Activated CD4-positive, alpha-beta memory T cell treated with anti-CD3 and anti-CD28 coated beads, Interleukin-2, amount 10 ng/mL, durations not matched to agents 7 days and 5 days (primary cell): ENCODE measurements around the gene ACTL10. TPM values are rescaled to one million over a fixed set of nuclear protein-coding genes. Genes with fewer than 3 reads are reported as not detected.

ENCODE experiments used
- CTCF ChIA-PET: fragments of 350-600 bp; sonication (Branson Sonifier 250); formaldehyde crosslinking; loops from one replicate; lab custom pipeline; 2021; ENCODE audit warnings: antibody characterized with exemption, inconsistent platforms; lab: Charles Lee
- POLR2A ChIA-PET: fragments of 350-600 bp; sonication (Branson Sonifier 250); formaldehyde crosslinking; loops from one replicate; lab custom pipeline; 2021; ENCODE audit warnings: antibody characterized with exemption; lab: Charles Lee
- DNase-seq: peaks from one replicate; pipeline ENCODE4 v3.0.0-alpha.2; 2020
- H3K27ac Mint-ChIP-seq: one replicate; pipeline ENCODE4 v1.8.0; 2021; ENCODE audit warnings: mild to moderate bottlenecking, mixed read lengths
- H3K27me3 Mint-ChIP-seq: one replicate; pipeline ENCODE4 v1.8.0; 2021; ENCODE audit warnings: mixed read lengths
- H3K36me3 Mint-ChIP-seq: one replicate; pipeline ENCODE4 v1.8.0; 2021; ENCODE audit warnings: low read depth, mixed read lengths
- H3K4me1 Mint-ChIP-seq: one replicate; pipeline ENCODE4 v1.8.0; 2021; ENCODE audit warnings: mixed read lengths
- H3K4me3 Mint-ChIP-seq: one replicate; pipeline ENCODE4 v1.8.0; 2021; ENCODE audit warnings: mild to moderate bottlenecking, mixed read lengths
- H3K9me3 Mint-ChIP-seq: one replicate; pipeline ENCODE4 v1.8.0; 2021; ENCODE audit warnings: mixed read lengths
- total RNA-seq, 2 experiments: library from RNA; stranded (reverse); gene quantifications; one replicate each; pipeline ENCODE4 v1.2.3, GENCODE V29; 2021

The ACTL10 gene
- total RNA-seq, 2 experiments from 2014 or later = 3.7 to 4.5 TPM

DNA sequence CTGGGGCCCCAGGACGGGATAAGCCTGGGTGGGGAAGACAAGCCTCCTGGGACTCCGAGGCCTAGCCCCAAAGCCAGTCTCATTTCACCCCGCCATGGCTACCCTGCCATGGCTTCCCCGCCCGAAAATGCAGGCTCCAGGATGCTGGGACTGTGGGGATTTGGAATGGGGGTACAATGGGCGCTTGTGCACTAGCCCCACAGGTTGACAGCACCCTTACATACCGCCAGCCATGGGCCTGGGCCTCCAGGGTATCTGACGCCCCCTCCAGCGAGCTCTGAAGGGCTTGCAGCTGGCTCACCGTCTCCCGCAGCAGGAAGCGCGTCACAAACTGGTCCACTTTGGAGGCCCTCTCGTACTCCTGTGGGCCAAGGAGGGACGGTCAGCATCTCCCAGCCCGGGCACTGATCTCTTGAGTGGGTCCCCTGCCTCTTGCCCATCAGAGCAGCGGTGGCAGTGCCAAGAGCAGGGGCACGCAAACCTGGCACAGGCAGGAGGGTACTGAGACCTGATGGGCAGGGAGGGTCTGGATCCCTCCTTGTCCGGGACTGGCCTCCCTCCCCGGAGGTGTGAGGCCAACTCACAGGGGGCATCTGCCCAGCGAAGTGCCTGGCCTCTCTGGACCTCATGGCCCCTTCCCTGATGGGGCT, 6.6 kb upstream of the ACTL10 start:
- H3K4me1 Mint-ChIP-seq = peaks cover 26% of the 10 kb centered on the region

DNA sequence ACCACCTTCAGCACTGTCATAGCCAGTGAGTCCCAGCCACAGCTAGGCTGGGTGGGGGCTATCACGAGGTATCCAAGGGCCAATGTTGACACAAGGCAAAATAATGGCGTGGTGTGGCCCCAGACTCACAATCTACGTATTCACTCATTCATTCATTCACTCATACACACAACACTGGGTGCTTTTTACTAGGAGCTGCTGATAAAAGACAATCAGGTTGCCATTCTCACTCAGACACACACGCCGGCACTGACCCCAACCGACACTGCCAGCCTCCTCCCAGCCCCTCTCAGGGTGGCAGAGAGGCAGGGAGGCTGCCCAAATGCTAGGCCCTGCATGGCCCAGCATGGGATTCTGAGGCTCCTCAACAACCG, 6.1 kb upstream of the ACTL10 start:
- no peak for DNase-seq
- Mint-ChIP-seq H3K4me3 (no peak overlapping the region), H3K27ac (no peak overlapping the region), H3K4me1 (peaks cover 31% of the 10 kb centered on the region), H3K27me3 (no peaks in the 10 kb centered on the region), H3K36me3 (peaks cover 7% of the 10 kb centered on the region), H3K9me3 (no peaks in the 10 kb centered on the region)
- CTCF ChIA-PET = no interaction called here
- POLR2A ChIA-PET = interaction anchor here (0.7 to 16.8 kb wide), 4 partner anchors 9 to 72 kb away, joined by 3 to 312 read pairs (median 6); no protein-coding TSS in a partner anchor

More for the DNA sequence above, 6.6 kb upstream of the ACTL10 start:
- Mint-ChIP-seq H3K9me3 (no peaks in the 10 kb centered on the region), H3K4me3 (no peak overlapping the region), H3K27ac (no peak overlapping the region), H3K27me3 (no peaks in the 10 kb centered on the region), H3K36me3 (peaks cover 7% of the 10 kb centered on the region)
- no peak for DNase-seq
- POLR2A ChIA-PET = interaction anchor here (1.2 to 16.8 kb wide), 3 partner anchors 8 to 73 kb away, joined by 3 to 312 read pairs (median 7); no protein-coding TSS in a partner anchor
- CTCF ChIA-PET = no interaction called here

DNA sequence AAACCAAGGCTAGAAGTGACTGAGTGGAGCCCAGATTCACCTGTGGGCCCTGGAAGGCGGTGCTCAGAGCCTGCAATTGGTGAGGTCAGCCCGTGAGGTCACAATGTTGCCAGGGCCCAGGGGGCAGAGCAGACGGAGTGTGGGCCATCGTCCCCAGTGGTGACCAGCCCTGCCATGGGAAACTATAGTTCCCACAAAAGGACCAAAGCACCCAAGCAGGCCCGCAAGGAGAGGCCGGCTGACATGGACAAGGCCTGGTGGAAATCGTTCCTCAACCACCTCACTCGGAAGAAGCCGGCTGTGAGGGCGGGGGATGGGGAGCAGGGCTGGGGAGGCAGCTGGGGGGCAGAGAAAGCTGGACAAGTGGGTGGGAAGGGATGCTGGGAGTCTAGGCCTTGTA, 4.6 kb upstream of the ACTL10 start, which contains the start of gene C20orf144:
Gene C20orf144, plus strand, starts transcription at position 156 of the 400 bp plus-strand sequence. Its CDS starts 19 bp downstream, at position 175.
- Mint-ChIP-seq H3K27me3 (no peaks in the 10 kb centered on the region), H3K4me3 (peak within 1 kb of the TSS; percentile 79), H3K9me3 (no peaks in the 10 kb centered on the region), H3K36me3 (peaks cover 7% of the 10 kb centered on the region), H3K27ac (peak within 1 kb of the TSS; percentile 88), H3K4me1 (peaks cover 43% of the 10 kb centered on the region)
- no peak for DNase-seq
- ChIA-PET POLR2A (interaction anchor here (1.4 to 16.8 kb wide), 8 partner anchors 13 to 332 kb away, joined by 3 to 312 read pairs (median 16); partner anchors contain the start of genes CBFA2T2, E2F1, RALY and ZNF341), CTCF (interaction anchor here (0.8 kb wide), 1 partner anchor 9 kb away, joined by 4 read pairs; no protein-coding TSS in a partner anchor)

DNA sequence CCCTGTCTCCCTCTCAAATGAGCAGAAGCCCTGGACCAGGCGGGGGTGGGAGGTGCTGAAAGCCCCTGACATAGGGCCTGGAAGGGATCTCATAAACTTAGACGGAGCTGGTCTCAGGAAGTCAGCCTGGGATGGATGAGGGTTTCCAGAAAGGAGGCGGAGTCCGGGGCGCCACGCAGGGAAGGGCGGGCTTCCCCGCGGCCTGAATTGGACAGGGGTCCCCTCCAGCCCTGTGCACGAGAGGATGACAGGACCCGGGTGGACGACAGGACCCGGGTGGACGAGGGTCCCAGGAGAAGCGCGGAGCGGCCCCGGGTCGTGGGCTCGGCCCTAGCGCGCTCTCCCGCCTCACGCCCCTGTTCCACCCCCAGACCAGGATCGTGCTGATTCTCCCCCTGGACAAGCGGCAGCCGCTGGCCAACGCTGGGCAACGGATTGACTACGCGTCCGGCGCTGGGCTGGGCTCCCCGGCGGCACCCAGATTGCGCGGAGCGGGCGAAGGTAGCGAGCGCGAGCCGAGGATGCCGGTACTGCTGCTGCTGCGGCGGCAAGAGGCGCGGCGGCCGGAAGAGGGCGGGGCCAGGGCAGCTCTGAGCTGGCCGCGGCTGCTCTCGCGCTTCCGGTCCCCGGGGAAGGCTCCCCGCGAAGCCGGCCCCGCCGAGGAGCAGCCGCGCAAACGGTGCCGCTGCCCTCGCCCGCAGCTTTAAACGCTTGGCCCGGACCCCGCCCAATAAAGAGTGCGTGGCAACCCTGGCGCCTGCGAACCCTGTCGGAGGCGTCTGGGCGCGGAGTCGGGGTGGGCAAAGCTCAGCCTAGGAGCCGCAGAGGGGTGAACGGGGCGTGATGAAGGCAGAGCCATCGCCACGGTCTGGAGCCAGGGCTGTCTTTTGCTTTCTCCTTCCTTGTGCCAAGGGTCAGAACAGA, 3.3 kb upstream of the ACTL10 start:
- peak overlapping the region; percentile 79 for H3K4me3 Mint-ChIP-seq
- H3K36me3 Mint-ChIP-seq = peaks cover 10% of the 10 kb centered on the region
- H3K27ac Mint-ChIP-seq = peak overlapping the region; percentile 88
- H3K27me3 Mint-ChIP-seq = no peaks in the 10 kb centered on the region
- CTCF ChIA-PET = interaction anchor here (0.8 to 1.4 kb wide), 4 partner anchors 10 to 210 kb away, joined by 3 to 4 read pairs (median 4); no protein-coding TSS in a partner anchor
- peak; percentile 89 for DNase-seq
- no peaks in the 10 kb centered on the region for H3K9me3 Mint-ChIP-seq
- POLR2A ChIA-PET = interaction anchor here (0.6 to 16.8 kb wide), 25 partner anchors 11 to 448 kb away, joined by 3 to 312 read pairs (median 5); partner anchors contain the start of genes CBFA2T2, CDK5RAP1, E2F1 and EIF2S2
- peaks cover 48% of the 10 kb centered on the region for H3K4me1 Mint-ChIP-seq

DNA sequence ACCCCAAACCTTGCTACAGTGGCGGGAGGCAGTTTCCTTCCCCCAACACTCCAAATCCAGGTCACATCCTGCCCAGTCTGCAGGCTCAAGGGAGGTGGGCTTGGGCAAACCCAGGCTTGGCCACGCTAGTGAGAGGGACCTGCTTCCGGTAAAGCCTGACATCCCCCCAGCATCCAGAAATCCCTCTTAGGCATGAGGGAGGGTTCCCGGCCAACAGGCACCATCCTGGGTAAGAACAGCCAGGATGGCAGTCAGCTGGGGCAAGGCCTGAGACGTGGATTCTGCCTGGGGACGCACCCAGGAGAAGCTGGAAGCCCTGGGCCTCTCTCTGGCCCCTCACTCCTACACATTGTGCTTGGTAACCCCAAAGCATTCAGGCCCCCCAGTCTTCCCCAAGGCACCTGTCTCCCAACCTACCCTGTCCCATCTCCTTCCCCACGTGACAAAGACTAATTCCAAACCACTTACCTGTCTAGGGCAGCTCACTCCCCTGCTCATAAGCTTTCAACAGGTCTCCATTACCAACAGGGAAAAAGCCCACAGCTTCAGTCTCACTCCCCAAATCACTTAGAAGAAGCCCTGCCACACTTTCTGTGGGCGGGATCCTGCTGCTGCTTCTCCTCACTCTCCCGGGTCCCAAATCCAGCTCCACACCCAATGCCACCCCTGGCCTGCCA, 2.5 kb upstream of the ACTL10 start:
- POLR2A ChIA-PET = interaction anchor here (0.7 to 16.8 kb wide), 20 partner anchors 11 to 330 kb away, joined by 3 to 312 read pairs (median 13); partner anchors contain the start of genes CBFA2T2, E2F1, PXMP4 and RALY
- H3K4me1 Mint-ChIP-seq = peaks cover 52% of the 10 kb centered on the region

DNA sequence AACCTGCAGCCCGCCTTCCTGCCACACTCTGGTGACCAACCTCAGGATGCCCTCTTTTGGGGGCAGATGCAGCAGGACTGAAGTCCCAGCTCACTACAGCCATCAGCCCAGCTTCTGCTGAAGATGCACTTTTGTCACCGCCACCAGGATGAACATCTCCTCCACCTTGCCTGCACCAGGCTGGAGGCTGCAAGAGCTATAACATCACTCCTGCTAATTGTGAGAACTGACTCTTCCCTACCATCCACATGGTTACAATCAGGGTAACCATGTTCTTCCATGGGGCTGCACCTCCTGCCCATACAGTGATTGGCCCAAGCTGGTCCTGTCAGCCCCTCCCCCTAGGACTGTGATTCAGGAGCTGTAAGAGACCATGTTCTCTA, 2.0 kb upstream of the ACTL10 start:
- ChIA-PET CTCF (interaction anchor here (0.6 to 1.4 kb wide), 5 partner anchors 10 to 211 kb away, joined by 3 to 5 read pairs (median 3); partner anchors contain the start of gene ZNF341), POLR2A (interaction anchor here (0.7 to 16.8 kb wide), 16 partner anchors 9 to 221 kb away, joined by 3 to 312 read pairs (median 16); partner anchors contain the start of genes CBFA2T2, E2F1, PXMP4 and SNTA1)
- Mint-ChIP-seq H3K36me3 (peaks cover 11% of the 10 kb centered on the region), H3K4me1 (peaks cover 52% of the 10 kb centered on the region), H3K27ac (peak overlapping the region; percentile 88), H3K4me3 (peak overlapping the region; percentile 79), H3K9me3 (no peaks in the 10 kb centered on the region), H3K27me3 (no peaks in the 10 kb centered on the region)
- DNase-seq = no peak

More for the DNA sequence above, 2.5 kb upstream of the ACTL10 start:
- peaks cover 11% of the 10 kb centered on the region for H3K36me3 Mint-ChIP-seq
- H3K27ac Mint-ChIP-seq = peak overlapping the region; percentile 88
- H3K9me3 Mint-ChIP-seq = no peaks in the 10 kb centered on the region
- H3K4me3 Mint-ChIP-seq = peak overlapping the region; percentile 79
- CTCF ChIA-PET = interaction anchor here (0.6 to 1.4 kb wide), 6 partner anchors 11 to 210 kb away, joined by 3 to 5 read pairs (median 3); partner anchors contain the start of gene ZNF341
- H3K27me3 Mint-ChIP-seq = no peaks in the 10 kb centered on the region
- no peak for DNase-seq

DNA sequence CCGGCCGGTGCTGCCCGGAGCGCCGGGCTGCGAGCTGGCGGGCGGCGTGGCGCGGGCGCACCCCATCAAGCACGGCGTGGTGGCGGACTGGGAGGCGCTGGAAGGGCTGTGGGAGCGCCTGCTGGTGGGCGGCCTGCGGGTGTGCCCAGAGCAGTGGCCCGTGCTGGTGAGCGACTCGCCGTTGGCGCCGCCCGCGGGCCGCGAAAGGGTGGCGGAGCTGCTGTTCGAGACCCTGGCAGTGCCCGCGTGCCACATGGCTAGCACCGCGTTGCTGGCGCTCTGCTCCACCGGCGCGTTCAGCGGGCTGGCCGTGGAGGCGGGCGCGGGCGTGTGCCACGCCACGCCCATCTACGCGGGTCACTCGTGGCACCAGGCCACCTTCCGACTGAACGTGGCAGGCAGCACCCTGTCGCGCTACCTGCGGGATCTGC, 517 bp downstream of the ACTL10 start:
- no peaks in the 10 kb centered on the region for H3K27me3 Mint-ChIP-seq
- POLR2A ChIA-PET = interaction anchor here (1.1 to 16.8 kb wide), 17 partner anchors 8 to 445 kb away, joined by 3 to 312 read pairs (median 10); partner anchors contain the start of genes CBFA2T2, EIF2S2, PXMP4 and RALY

DNA sequence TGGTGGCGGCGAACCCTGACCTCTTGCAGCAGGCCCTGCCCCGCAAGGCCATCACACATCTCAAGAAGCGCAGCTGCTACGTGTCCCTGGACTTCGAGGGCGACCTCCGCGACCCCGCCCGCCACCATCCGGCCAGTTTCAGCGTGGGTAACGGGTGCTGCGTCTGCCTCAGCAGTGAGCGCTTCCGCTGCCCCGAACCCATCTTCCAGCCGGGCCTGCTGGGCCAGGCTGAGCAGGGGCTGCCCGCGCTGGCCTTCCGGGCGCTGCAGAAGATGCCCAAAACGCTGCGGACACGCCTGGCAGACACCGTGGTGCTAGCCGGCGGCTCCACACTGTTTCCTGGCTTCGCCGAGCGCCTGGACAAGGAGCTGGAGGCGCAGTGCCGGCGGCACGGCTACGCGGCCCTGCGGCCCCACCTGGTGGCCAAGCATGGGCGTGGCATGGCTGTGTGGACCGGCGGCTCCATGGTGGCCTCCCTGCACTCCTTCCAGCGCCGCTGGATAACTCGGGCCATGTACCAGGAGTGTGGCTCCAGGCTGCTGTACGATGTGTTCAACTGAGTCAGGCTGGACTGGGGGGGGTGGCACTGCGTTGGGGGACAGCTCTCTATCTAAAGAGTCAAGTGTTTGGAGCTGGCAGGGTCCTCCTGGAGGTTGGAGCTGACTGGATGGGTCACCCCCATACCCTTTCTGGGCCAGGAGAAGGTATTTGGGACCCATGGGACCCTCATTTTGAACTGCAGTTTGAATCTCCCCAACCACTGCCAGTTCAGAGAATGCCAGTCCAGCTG, 1.1 kb downstream of the ACTL10 start:
- peak overlapping the region; percentile 91 for H3K4me3 Mint-ChIP-seq
- ChIA-PET POLR2A (interaction anchor here (0.7 to 16.8 kb wide), 18 partner anchors 8 to 444 kb away, joined by 3 to 312 read pairs (median 7); partner anchors contain the start of genes CBFA2T2, EIF2S2, PXMP4 and RALY), CTCF (interaction anchor here (0.7 to 4.9 kb wide), 24 partner anchors 12 to 302 kb away, joined by 3 to 63 read pairs (median 5); partner anchors contain the start of genes CBFA2T2, CDK5RAP1, PXMP4 and SNTA1)
- H3K27ac Mint-ChIP-seq = peak overlapping the region; percentile 71
- H3K27me3 Mint-ChIP-seq = no peaks in the 10 kb centered on the region
- peaks cover 15% of the 10 kb centered on the region for H3K36me3 Mint-ChIP-seq
- peak; percentile 83 for DNase-seq
- H3K9me3 Mint-ChIP-seq = no peaks in the 10 kb centered on the region
- peaks cover 58% of the 10 kb centered on the region for H3K4me1 Mint-ChIP-seq

More for the DNA sequence above, 517 bp downstream of the ACTL10 start:
- Mint-ChIP-seq H3K27ac (peak overlapping the region; percentile 71), H3K36me3 (peaks cover 15% of the 10 kb centered on the region), H3K4me3 (peak overlapping the region; percentile 91), H3K4me1 (peaks cover 57% of the 10 kb centered on the region), H3K9me3 (no peaks in the 10 kb centered on the region)
- CTCF ChIA-PET = interaction anchor here (0.8 to 4.9 kb wide), 20 partner anchors 12 to 302 kb away, joined by 3 to 63 read pairs (median 5); partner anchors contain the start of genes CBFA2T2, PXMP4 and SNTA1
- peak; percentile 51 for DNase-seq

DNA sequence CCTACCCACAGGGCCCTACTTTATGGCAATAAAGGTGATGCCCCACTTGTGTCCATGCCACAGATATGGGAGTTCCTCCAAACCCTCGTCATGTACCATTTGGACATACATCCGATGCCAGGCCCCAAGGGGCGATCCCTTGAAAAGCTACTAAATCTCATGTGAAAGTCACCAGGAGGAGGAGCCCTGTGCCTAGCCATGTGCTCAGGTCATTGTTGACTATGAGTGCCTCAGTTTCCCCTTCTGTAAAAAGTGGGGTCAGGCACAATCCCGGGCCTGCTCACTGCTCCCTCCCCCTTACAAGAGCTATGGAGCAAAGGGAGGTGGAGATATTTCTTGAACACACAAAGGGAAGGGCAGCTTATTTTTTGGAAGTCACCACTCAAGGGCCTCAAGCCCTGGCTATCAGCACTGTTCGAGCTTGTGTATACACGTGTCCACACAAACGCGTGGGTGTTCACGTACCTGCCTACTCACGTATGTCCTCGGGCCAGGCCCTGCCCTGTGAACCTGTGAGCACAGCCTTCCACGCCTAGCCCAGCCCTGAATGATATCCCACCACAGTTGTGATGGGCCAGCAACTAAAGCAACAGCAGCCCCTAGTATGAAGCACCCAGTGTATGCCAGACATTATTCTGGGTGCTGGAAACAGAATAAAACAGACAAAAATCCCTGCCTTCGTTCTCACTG, 1.9 kb downstream of the ACTL10 start:
- no peaks in the 10 kb centered on the region for H3K27me3 Mint-ChIP-seq
- ChIA-PET POLR2A (interaction anchor here (0.7 to 16.8 kb wide), 11 partner anchors 13 to 444 kb away, joined by 3 to 312 read pairs (median 5); partner anchors contain the start of genes CBFA2T2, EIF2S2, PXMP4 and RALY), CTCF (interaction anchor here (0.7 to 4.9 kb wide), 23 partner anchors 11 to 303 kb away, joined by 3 to 63 read pairs (median 5); partner anchors contain the start of genes CBFA2T2, CDK5RAP1, PXMP4 and SNTA1)
- peaks cover 63% of the 10 kb centered on the region for H3K4me1 Mint-ChIP-seq
- no peak for DNase-seq
- no peaks in the 10 kb centered on the region for H3K9me3 Mint-ChIP-seq
- H3K4me3 Mint-ChIP-seq = peak overlapping the region; percentile 91
- H3K36me3 Mint-ChIP-seq = peaks cover 15% of the 10 kb centered on the region
- peak overlapping the region; percentile 6 for H3K27ac Mint-ChIP-seq

DNA sequence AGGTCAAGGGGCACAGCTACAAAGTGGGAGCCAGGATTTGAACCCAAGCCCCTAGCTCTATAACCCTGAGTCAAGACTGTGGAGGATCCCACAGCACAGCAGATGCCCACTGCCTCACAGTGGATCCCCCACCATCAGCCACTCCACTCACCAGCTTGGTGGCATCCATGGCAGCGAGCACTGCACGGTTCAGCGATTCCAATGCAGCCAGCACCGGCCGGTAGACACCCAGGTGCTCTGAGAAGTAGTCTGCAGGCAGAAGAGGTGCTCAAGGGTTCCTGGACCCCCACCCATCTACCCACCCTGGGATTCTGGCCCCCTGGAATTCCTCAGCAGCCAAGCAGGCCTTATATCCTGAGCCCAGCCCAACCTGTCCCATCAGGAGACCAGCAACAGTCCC, 2.5 kb downstream of the ACTL10 start:
- CTCF ChIA-PET = interaction anchor here (0.8 to 4.9 kb wide), 9 partner anchors 11 to 246 kb away, joined by 3 to 63 read pairs (median 9); partner anchors contain the start of genes CBFA2T2 and PXMP4
- no peak for DNase-seq
- no peaks in the 10 kb centered on the region for H3K9me3 Mint-ChIP-seq
- H3K36me3 Mint-ChIP-seq = peaks cover 15% of the 10 kb centered on the region
- peaks cover 61% of the 10 kb centered on the region for H3K4me1 Mint-ChIP-seq
- H3K27me3 Mint-ChIP-seq = no peaks in the 10 kb centered on the region
- H3K4me3 Mint-ChIP-seq = no peak overlapping the region
- POLR2A ChIA-PET = interaction anchor here (1.1 to 16.8 kb wide), 4 partner anchors 12 to 63 kb away, joined by 3 to 312 read pairs (median 19); partner anchors contain the start of genes PXMP4 and ZNF341
- H3K27ac Mint-ChIP-seq = no peak overlapping the region
